BJ (cell line): ENCODE data around the gene GARIN6. TPM values are rescaled to one million over a fixed set of nuclear protein-coding genes. Genes with fewer than 3 reads are reported as not detected.

Experiments used
- CTCF ChIA-PET: fragments of 350-600 bp; formaldehyde crosslinking; extraction: SDS; loops from one replicate; lab custom pipeline; 2021; ENCODE audit warnings: antibody characterized with exemption, inconsistent platforms; lab: Yijun Ruan, JAX
- POLR2A ChIA-PET: fragments of 300-600 bp; sonication (Branson Sonifier 250); formaldehyde crosslinking; extraction: SDS; loops from one replicate; lab custom pipeline; 2021; ENCODE audit warnings: antibody characterized with exemption; lab: Charles Lee
- DNase-seq: peaks from one replicate; pipeline ENCODE4 v3.0.0-alpha.2; 2011; ENCODE audit warnings: low read depth
- H3K27me3 ChIP-seq: 2 replicates; pipeline ENCODE4 v1.6.0; 2011; ENCODE audit warnings: low read length; ENCODE audit not compliant: control insufficient read depth, insufficient read depth
- H3K36me3 ChIP-seq: 2 replicates; pipeline ENCODE4 v1.5.1; 2011; ENCODE audit warnings: low read length; ENCODE audit not compliant: control insufficient read depth, insufficient read depth
- H3K4me3 ChIP-seq: 2 replicates; pipeline ENCODE4 v1.5.1; 2011; ENCODE audit warnings: low read depth, mild to moderate bottlenecking, control low read depth, low read length
- CTCF ChIP-seq: IDR thresholded peaks from 2 replicates; pipeline ENCODE4 v1.5.1; 2011; ENCODE audit warnings: low read depth, mild to moderate bottlenecking, control low read depth, inconsistent platforms, low read length, moderate library complexity; ENCODE audit not compliant: insufficient read depth
- polyA plus RNA-seq: library from polyadenylated mRNA; depleted of rRNA; stranded (reverse); fragments of >200 nt; gene quantifications from 2 replicates; pipeline ENCODE4 v1.2.3, GENCODE V29; 2011

Gene GARIN6
- polyA plus RNA-seq, 1 experiment: not detected

GRCh38 chr12:99670635-99671034 lies 23.1 kb downstream of the GARIN6 start:
- Histone ChIP-seq H3K27me3 (no peaks in the 10 kb centered on the region), H3K36me3 (no peaks in the 10 kb centered on the region), H3K4me3 (no peak overlapping the region)
- CTCF ChIA-PET: no interaction called here
- POLR2A ChIA-PET: no interaction called here
- DNase-seq: no peak
- TF ChIP-seq CTCF: no peak

DNA sequence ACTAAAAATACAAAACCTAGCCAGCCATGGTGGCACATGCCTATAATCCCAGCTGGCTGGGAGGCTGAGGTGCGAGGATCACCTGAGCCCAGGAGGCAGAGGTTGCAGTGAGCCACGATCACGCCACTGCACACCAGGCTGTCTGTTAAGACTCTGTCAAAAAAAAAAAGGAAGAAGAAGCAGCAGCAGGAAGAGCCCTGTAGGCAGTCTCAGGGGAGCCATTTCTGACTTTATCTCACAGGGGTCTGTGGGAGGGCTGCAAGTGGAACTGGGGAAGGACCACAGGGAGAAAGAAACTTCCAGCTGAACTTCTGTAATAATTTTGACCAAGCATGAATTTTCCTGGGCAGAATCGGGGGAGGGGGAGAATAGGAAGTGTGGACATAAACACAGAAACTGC lies 32.7 kb downstream of the GARIN6 start:
- no peak for DNase-seq
- Histone ChIP-seq H3K27me3 (no peaks in the 10 kb centered on the region), H3K36me3 (no peaks in the 10 kb centered on the region), H3K4me3 (no peak overlapping the region)
- no peak for TF ChIP-seq CTCF
- POLR2A ChIA-PET: no interaction called here
- CTCF ChIA-PET: no interaction called here

- TF ChIP-seq CTCF: no peak
- H3K36me3 ChIP-seq: no peaks in the 10 kb centered on the region
- CTCF ChIA-PET: no interaction called here
- no peak for DNase-seq
- H3K4me3 ChIP-seq: no peak overlapping the region
- H3K27me3 ChIP-seq: no peaks in the 10 kb centered on the region
- POLR2A ChIA-PET: no interaction called here
These were observed 38.6 kb downstream of the GARIN6 start for GRCh38 chr12:99686142-99686541.

GRCh38 chr12:99695050-99695449 lies 47.5 kb downstream of the GARIN6 start:
- no peak overlapping the region for H3K4me3 ChIP-seq
- TF ChIP-seq CTCF: no peak

More at GRCh38 chr12:99695050-99695449, 47.5 kb downstream of the GARIN6 start:
- POLR2A ChIA-PET: no interaction called here
- CTCF ChIA-PET: no interaction called here
- no peak for DNase-seq
- Histone ChIP-seq H3K27me3 (no peaks in the 10 kb centered on the region), H3K36me3 (no peaks in the 10 kb centered on the region)
